Erythroblast (primary cell): ENCODE data around the gene LRIG1.

ENCODE experiments used
- GATA1 ChIP-seq: IDR thresholded peaks from 2 replicates; pipeline ENCODE4 v1.6.1; 2011; ENCODE audit warnings: low read depth, mild to moderate bottlenecking, control low read depth, low read length, moderate library complexity
- POLR2A ChIP-seq: IDR thresholded peaks from 2 replicates; pipeline ENCODE4 v1.6.1; 2011; ENCODE audit warnings: mild to moderate bottlenecking, low read length

GRCh38 chr3:66386011-66386924, 114.6 kb downstream of the LRIG1 start:
- TF ChIP-seq POLR2A (no peak), GATA1 (no peak)
